ENCODE results near the gene MEGF11.

Gene MEGF11

GRCh38 chr15:66099950-66100671, 153.4 kb downstream of the MEGF11 start:
- no peak for DNase-seq (ENCODE audit: extremely low spot score)
- POLR2A ChIA-PET: no interaction called here
- CTCF ChIA-PET: no interaction called here
- no peak for TF ChIP-seq ARNT (IDR thresholded peaks at IDR 0.05)
- no peak for TF ChIP-seq PKNOX1 (IDR thresholded peaks at IDR 0.05)

- no peak for TF ChIP-seq L3MBTL2 (conservative IDR thresholded peaks at IDR 0.05)
- TF ChIP-seq FOXK2 (IDR thresholded peaks at IDR 0.05): no peak
- TF ChIP-seq CTBP1 (IDR thresholded peaks at IDR 0.05; ENCODE audit: borderline replicate concordance): no peak
- TF ChIP-seq TARDBP (IDR thresholded peaks at IDR 0.05): no peak
- no peak for TF ChIP-seq ELF4 (IDR thresholded peaks at IDR 0.05)
- TF ChIP-seq SP1 (IDR thresholded peaks at IDR 0.05): no peak
- no peak for TF ChIP-seq ZNF384 (IDR thresholded peaks at IDR 0.05)
- no peak for TF ChIP-seq ARNT (IDR thresholded peaks at IDR 0.05)
- no peak for TF ChIP-seq FOXM1 (IDR thresholded peaks at IDR 0.05; ENCODE audit: borderline replicate concordance)
- no peak for TF ChIP-seq SUZ12 (IDR thresholded peaks at IDR 0.05)
- no peak for TF ChIP-seq NFRKB (IDR thresholded peaks at IDR 0.05)
- no peak for TF ChIP-seq FOXA1 (IDR thresholded peaks at IDR 0.05)
- no peak for TF ChIP-seq LEF1 (IDR thresholded peaks at IDR 0.05; ENCODE audit: borderline replicate concordance)
- TF ChIP-seq PKNOX1 (IDR thresholded peaks at IDR 0.05): no peak
- no peak for TF ChIP-seq HDGF (IDR thresholded peaks at IDR 0.05; ENCODE audit: borderline replicate concordance)
- TF ChIP-seq BHLHE40 (IDR thresholded peaks at IDR 0.05; ENCODE audit: borderline replicate concordance): no peak
- CTCF ChIA-PET: no interaction called here
- POLR2A ChIA-PET: no interaction called here
- no peak for DNase-seq (ENCODE audit: extremely low spot score)
Observed at GRCh38 chr15:66098022-66098363, 155.6 kb downstream of the MEGF11 start.

GRCh38 chr15:66097151-66098021, 156.2 kb downstream of the MEGF11 start:
- POLR2A ChIA-PET: interaction anchor here (0.8 kb wide), 1 partner anchor 257 kb away, joined by 3 read pairs; no protein-coding TSS in a partner anchor

DNA sequence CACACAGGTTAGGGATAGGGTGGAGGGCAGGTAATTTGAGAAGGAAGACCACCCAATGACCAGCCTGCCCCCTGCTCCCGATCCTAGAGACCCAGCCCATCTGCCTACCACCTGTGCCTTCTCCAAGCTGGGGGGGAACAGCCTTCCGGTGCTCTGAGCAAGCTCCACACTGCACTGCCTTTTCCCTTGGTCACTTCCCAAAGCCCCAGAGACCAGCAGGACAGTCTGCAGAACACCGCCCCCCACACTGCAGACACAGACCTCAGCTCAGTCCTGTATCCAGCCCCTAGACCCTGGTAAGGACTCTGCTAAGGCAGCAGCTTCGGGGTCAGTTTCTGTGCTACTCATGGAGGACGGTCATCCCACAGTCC, 156.9 kb downstream of the MEGF11 start:
- DNase-seq (ENCODE audit: extremely low spot score): no peak
- no peak for TF ChIP-seq LEF1 (IDR thresholded peaks at IDR 0.05; ENCODE audit: borderline replicate concordance)
- CTCF ChIA-PET: interaction anchor here (1.5 kb wide), 1 partner anchor 12 kb away, joined by 4 read pairs; no protein-coding TSS in a partner anchor
- POLR2A ChIA-PET: interaction anchor here (0.8 kb wide), 1 partner anchor 258 kb away, joined by 3 read pairs; no protein-coding TSS in a partner anchor

More at GRCh38 chr15:66097151-66098021, 156.2 kb downstream of the MEGF11 start:
- no peak for DNase-seq (ENCODE audit: extremely low spot score)
- no peak for TF ChIP-seq ZNF384 (IDR thresholded peaks at IDR 0.05)
- TF ChIP-seq FOXA1 (IDR thresholded peaks at IDR 0.05): no peak
- no peak for TF ChIP-seq PKNOX1 (IDR thresholded peaks at IDR 0.05)
- TF ChIP-seq LEF1 (IDR thresholded peaks at IDR 0.05; ENCODE audit: borderline replicate concordance): no peak
- TF ChIP-seq ARNT (IDR thresholded peaks at IDR 0.05): no peak
- TF ChIP-seq TARDBP (IDR thresholded peaks at IDR 0.05): no peak
- TF ChIP-seq FOXK2 (IDR thresholded peaks at IDR 0.05): no peak
- TF ChIP-seq ELF4 (IDR thresholded peaks at IDR 0.05): no peak
- TF ChIP-seq SP1 (IDR thresholded peaks at IDR 0.05): no peak
- TF ChIP-seq CTBP1 (IDR thresholded peaks at IDR 0.05; ENCODE audit: borderline replicate concordance): no peak
- CTCF ChIA-PET: interaction anchor here (1.5 kb wide), 1 partner anchor 13 kb away, joined by 4 read pairs; no protein-coding TSS in a partner anchor

DNA sequence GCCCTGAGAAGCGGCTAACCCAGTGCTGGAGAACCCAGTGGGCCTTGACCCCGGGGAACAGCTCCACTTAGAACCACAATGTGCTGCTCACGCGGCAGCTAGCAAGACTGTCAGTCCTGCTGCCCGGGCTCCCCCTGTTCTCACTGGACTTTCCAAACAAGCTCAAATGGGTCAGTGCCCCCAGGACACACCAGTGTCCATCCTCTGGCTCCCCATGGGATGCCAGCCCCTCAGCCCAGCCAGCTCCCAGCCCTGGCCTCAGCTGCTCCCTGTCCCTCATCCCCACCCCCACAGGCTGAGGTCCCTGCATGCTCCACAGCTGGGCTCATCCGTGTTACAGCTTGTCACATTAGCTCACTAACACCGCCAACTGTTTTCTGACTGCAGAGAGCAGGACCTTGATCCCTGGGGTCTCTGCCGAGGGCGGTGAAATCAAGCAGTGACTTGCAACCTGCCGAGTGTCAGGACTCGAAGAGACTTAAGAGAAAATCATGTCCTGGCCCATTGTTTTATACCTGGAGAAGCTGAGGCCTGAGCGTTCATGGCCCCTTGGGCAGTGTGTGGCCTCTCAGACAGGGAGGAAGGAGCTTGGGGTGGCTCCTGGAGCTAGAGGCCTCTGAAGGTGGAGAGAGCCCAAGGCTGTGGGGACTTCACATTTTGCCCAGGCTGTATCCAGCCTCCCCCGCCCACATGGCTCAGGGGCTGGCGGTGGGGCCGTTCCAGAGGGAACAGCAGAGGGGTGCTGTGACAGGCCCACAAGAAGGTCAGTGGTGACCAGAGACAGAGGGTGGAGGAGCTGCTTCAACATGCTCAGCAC, 157.5 kb downstream of the MEGF11 start:
- ChIA-PET POLR2A (interaction anchor here (0.8 kb wide), 1 partner anchor 258 kb away, joined by 3 read pairs; no protein-coding TSS in a partner anchor), CTCF (interaction anchor here (1.5 kb wide), 1 partner anchor 11 kb away, joined by 4 read pairs; no protein-coding TSS in a partner anchor)
- no peak for DNase-seq (ENCODE audit: extremely low spot score)
- TF ChIP-seq PKNOX1 (IDR thresholded peaks at IDR 0.05) (no peak), BHLHE40 (IDR thresholded peaks at IDR 0.05; ENCODE audit: borderline replicate concordance) (no peak), NFRKB (IDR thresholded peaks at IDR 0.05) (no peak), CTBP1 (IDR thresholded peaks at IDR 0.05; ENCODE audit: borderline replicate concordance) (no peak), SP1 (IDR thresholded peaks at IDR 0.05) (no peak), TARDBP (IDR thresholded peaks at IDR 0.05) (no peak), LEF1 (IDR thresholded peaks at IDR 0.05; ENCODE audit: borderline replicate concordance) (no peak), L3MBTL2 (conservative IDR thresholded peaks at IDR 0.05) (no peak), ELF4 (IDR thresholded peaks at IDR 0.05) (no peak), SUZ12 (IDR thresholded peaks at IDR 0.05) (no peak), ARNT (IDR thresholded peaks at IDR 0.05) (no peak), HDGF (IDR thresholded peaks at IDR 0.05; ENCODE audit: borderline replicate concordance) (no peak), FOXM1 (IDR thresholded peaks at IDR 0.05; ENCODE audit: borderline replicate concordance) (no peak)
